GM18507 (cell line): Measurements from ENCODE around the gene FPR2.
"Not testable (repeated sequence)": the region's sequence is repeated elsewhere in the genome, so short reads cannot be mapped to it uniquely, and the experiment has no call there.

Experiments used
- DNase-seq: peaks from one replicate; pipeline ENCODE4 v3.0.0; 2011; ENCODE audit warnings: low read depth; ENCODE audit not compliant: insufficient read length; ENCODE audit errors: extremely low spot score
- FAIRE-seq: peaks from 2 replicates; lab custom pipeline; 2011; peaks lifted over from hg19 to GRCh38; lab: Jason Lieb, UNC

Gene FPR2

GRCh38 chr19:51800473-51801244 is 39.7 kb downstream of the FPR2 start:
- DNase-seq (no peak), FAIRE-seq (no peak)

GRCh38 chr19:51802775-51803174 is 41.8 kb downstream of the FPR2 start:
- DNase-seq: no peak
- no peak for FAIRE-seq

GRCh38 chr19:51803519-51803918 is 42.5 kb downstream of the FPR2 start:
- FAIRE-seq (no peak), DNase-seq (no peak)

- DNase-seq (no peak), FAIRE-seq (no peak)
Measured at GRCh38 chr19:51803967-51804366, 43.0 kb downstream of the FPR2 start.

GRCh38 chr19:51804789-51805188 is 43.8 kb downstream of the FPR2 start:
- FAIRE-seq, DNase-seq: not testable (repeated sequence)

GRCh38 chr19:51805396-51805795 is 44.4 kb downstream of the FPR2 start:
- not testable (repeated sequence) for DNase-seq, FAIRE-seq

GRCh38 chr19:51806571-51806970 is 45.6 kb downstream of the FPR2 start:
- FAIRE-seq, DNase-seq: not testable (repeated sequence)

- FAIRE-seq: no peak
Measured at GRCh38 chr19:51807111-51807701, 46.2 kb downstream of the FPR2 start.

GRCh38 chr19:51807925-51808324 is 46.9 kb downstream of the FPR2 start:
- FAIRE-seq: no peak
- no peak for DNase-seq

More at GRCh38 chr19:51807111-51807701, 46.2 kb downstream of the FPR2 start:
- DNase-seq: no peak

- no peak for DNase-seq
- FAIRE-seq: no peak
Measured at GRCh38 chr19:51808333-51808986, 47.5 kb downstream of the FPR2 start.

GRCh38 chr19:51809787-51810186 is 48.8 kb downstream of the FPR2 start:
- no peak for FAIRE-seq
- DNase-seq: no peak

GRCh38 chr19:51810223-51810622 is 49.2 kb downstream of the FPR2 start:
- no peak for DNase-seq

GRCh38 chr19:51811344-51811743 is 50.4 kb downstream of the FPR2 start:
- FAIRE-seq: no peak
- no peak for DNase-seq

More at GRCh38 chr19:51810223-51810622, 49.2 kb downstream of the FPR2 start:
- FAIRE-seq: no peak

- no peak for FAIRE-seq
- DNase-seq: no peak
Measured at GRCh38 chr19:51815043-51815442, 54.1 kb downstream of the FPR2 start.

- no peak for DNase-seq
- no peak for FAIRE-seq
Measured at GRCh38 chr19:51816711-51817110, 55.7 kb downstream of the FPR2 start.

- FAIRE-seq: no peak
- DNase-seq: no peak
Measured at GRCh38 chr19:51820011-51820410, 59.0 kb downstream of the FPR2 start.
